Neural progenitor cell (in vitro differentiated cells): ENCODE data around the gene NXPE1.

Source experiments
- CTCF ChIP-seq: fragments of 200-600 bp; sonication (generic); IDR thresholded peaks from 2 replicates; pipeline ENCODE4 v1.5.1; 2017; ENCODE audit warnings: antibody characterized with exemption, mild to moderate bottlenecking
- EZH2 ChIP-seq: fragments of 200-600 bp; sonication (generic); IDR thresholded peaks from 2 replicates; pipeline ENCODE4 v1.6.1; 2017; ENCODE audit warnings: antibody characterized with exemption, mild to moderate bottlenecking, moderate library complexity

GRCh38 chr11:114564831-114565230 is 5.2 kb upstream of the NXPE1 start:
- no peak for TF ChIP-seq CTCF
- no peak for TF ChIP-seq EZH2
